DMS53 treated with DMSO at 0.1 percent for 48 hours (cell line): ENCODE results near the gene SHISA6.

Source experiments
- DNase-seq: peaks from one replicate; lab custom pipeline; 2025; ENCODE audit not compliant: unreplicated experiment; lab: John Stamatoyannopoulos, UW

The SHISA6 gene

GRCh38 chr17:11340803-11341202 lies 99.8 kb downstream of the SHISA6 start:
- DNase-seq, result no peak

GRCh38 chr17:11342138-11342537 lies 101.1 kb downstream of the SHISA6 start:
- DNase-seq, result no peak

GRCh38 chr17:11349106-11349505 lies 108.1 kb downstream of the SHISA6 start:
- DNase-seq, result no peak

- DNase-seq, result no peak
Observed at GRCh38 chr17:11351479-11351878, 110.5 kb downstream of the SHISA6 start.

GRCh38 chr17:11353601-11354000 lies 112.6 kb downstream of the SHISA6 start:
- DNase-seq, result no peak

- no peak for DNase-seq
Observed at GRCh38 chr17:11356371-11356770, 115.4 kb downstream of the SHISA6 start.

GRCh38 chr17:11363565-11364117 lies 122.6 kb downstream of the SHISA6 start:
- no peak for DNase-seq

- DNase-seq, result no peak
Observed at GRCh38 chr17:11366272-11366850, 125.3 kb downstream of the SHISA6 start.

GRCh38 chr17:11369575-11369974 lies 128.6 kb downstream of the SHISA6 start:
- DNase-seq, result no peak

- DNase-seq, result no peak
Observed at GRCh38 chr17:11372692-11373091, 131.7 kb downstream of the SHISA6 start.

GRCh38 chr17:11378506-11378905 lies 137.5 kb downstream of the SHISA6 start:
- no peak for DNase-seq

- no peak for DNase-seq
Observed at GRCh38 chr17:11380761-11381160, 139.7 kb downstream of the SHISA6 start.

GRCh38 chr17:11383157-11383556 lies 142.1 kb downstream of the SHISA6 start:
- no peak for DNase-seq

GRCh38 chr17:11384131-11384530 lies 143.1 kb downstream of the SHISA6 start:
- DNase-seq, result no peak

GRCh38 chr17:11387610-11388009 lies 146.6 kb downstream of the SHISA6 start:
- no peak for DNase-seq

- DNase-seq, result no peak
Observed at GRCh38 chr17:11388054-11388453, 147.0 kb downstream of the SHISA6 start.

- no peak for DNase-seq
Observed at GRCh38 chr17:11389583-11389982, 148.6 kb downstream of the SHISA6 start.

GRCh38 chr17:11391134-11391533 lies 150.1 kb downstream of the SHISA6 start:
- no peak for DNase-seq

GRCh38 chr17:11404431-11405276 lies 163.6 kb downstream of the SHISA6 start:
- DNase-seq, result no peak

GRCh38 chr17:11406716-11407115 lies 165.7 kb downstream of the SHISA6 start:
- DNase-seq, result no peak

GRCh38 chr17:11412654-11413053 lies 171.6 kb downstream of the SHISA6 start:
- DNase-seq, result no peak

GRCh38 chr17:11418342-11418741 lies 177.3 kb downstream of the SHISA6 start:
- no peak for DNase-seq
